Measurements from ENCODE around the gene SLC25A46.
"Not testable (repeated sequence)": the region's sequence is repeated elsewhere in the genome, so short reads cannot be mapped to it uniquely, and the experiment has no call there.

SLC25A46 gene

DNA sequence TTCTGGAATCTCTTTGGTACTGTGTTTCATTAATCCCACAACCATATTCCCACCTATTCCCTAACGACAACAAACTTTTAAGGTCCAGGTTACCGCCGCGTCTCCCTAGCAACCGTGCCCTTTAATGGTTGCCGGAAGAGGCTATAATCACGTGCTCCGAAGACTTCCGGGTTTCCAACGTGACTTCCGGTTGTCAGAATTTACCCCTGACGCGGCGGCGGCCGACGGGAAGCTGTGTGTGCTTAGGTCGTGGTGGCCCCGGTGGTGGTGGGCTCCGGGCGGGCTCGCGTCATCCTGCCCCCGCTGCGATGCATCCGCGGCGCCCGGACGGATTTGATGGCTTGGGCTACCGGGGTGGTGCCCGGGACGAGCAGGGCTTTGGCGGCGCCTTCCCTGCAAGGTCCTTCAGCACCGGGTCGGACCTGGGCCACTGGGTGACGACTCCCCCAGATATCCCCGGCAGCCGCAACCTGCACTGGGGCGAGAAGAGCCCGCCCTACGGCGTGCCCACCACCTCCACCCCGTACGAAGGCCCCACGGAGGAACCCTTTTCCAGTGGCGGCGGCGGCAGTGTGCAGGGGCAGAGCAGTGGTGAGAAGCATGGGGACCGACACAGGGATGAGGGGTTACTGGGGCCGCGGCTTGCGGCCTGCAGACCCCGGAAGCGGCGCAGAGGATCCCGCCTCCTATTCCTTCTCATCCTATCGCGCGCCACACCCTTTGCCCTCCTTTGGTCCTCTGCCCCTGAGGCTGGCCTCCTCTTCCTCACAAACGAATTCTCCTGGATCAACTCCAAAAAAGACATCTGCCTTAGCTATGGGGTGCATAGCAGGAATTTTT, at the start of gene SLC25A46:
TSS of gene SLC25A46 (plus strand) at position 196 of the 840 bp plus-strand sequence. CDS start at position 309, 113 bp downstream.
- Histone ChIP-seq H3K4me1 (ENCODE audit: control insufficient read depth, low read length) (peaks cover 32% of the 10 kb centered on the region), H3K4me3 (ENCODE audit: low read length) (peak within 1 kb of the TSS; percentile 83), H3K9me3 (ENCODE audit: control insufficient read depth, insufficient read depth, low read length) (no peaks in the 10 kb centered on the region), H3K36me3 (ENCODE audit: control insufficient read depth, low read length) (peaks cover 23% of the 10 kb centered on the region), H3K27me3 (ENCODE audit: control insufficient read depth, low read length) (no peaks in the 10 kb centered on the region), H3K27ac (ENCODE audit: low read depth, low read length) (peak within 1 kb of the TSS; percentile 52), H3F3A (ENCODE audit: control insufficient read depth, insufficient read depth) (no peaks in the 10 kb centered on the region), H3K9me2 (replicated peaks; ENCODE audit: control insufficient read depth, low read length) (no peaks in the 10 kb centered on the region), H4K20me1 (ENCODE audit: control insufficient read depth, insufficient read depth, low read depth, low read length) (peaks cover 6% of the 10 kb centered on the region; the same call in 1 of the 2 replicates), H3K79me2 (ENCODE audit: control insufficient read depth, low read length) (peaks cover 44% of the 10 kb centered on the region), H3K4me2 (ENCODE audit: low read length) (peak within 1 kb of the TSS; percentile 91)
- TF ChIP-seq, protein P1, sequence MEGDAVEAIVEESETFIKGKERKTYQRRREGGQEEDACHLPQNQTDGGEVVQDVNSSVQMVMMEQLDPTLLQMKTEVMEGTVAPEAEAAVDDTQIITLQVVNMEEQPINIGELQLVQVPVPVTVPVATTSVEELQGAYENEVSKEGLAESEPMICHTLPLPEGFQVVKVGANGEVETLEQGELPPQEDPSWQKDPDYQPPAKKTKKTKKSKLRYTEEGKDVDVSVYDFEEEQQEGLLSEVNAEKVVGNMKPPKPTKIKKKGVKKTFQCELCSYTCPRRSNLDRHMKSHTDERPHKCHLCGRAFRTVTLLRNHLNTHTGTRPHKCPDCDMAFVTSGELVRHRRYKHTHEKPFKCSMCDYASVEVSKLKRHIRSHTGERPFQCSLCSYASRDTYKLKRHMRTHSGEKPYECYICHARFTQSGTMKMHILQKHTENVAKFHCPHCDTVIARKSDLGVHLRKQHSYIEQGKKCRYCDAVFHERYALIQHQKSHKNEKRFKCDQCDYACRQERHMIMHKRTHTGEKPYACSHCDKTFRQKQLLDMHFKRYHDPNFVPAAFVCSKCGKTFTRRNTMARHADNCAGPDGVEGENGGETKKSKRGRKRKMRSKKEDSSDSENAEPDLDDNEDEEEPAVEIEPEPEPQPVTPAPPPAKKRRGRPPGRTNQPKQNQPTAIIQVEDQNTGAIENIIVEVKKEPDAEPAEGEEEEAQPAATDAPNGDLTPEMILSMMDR (IDR thresholded peaks at IDR 0.05; ENCODE audit: low read depth, low read length, poor library complexity, severe bottlenecking): no peak
- TF ChIP-seq EZH2phosphoT487 (IDR thresholded peaks at IDR 0.05; ENCODE audit: borderline replicate concordance, low read length): no peak

- H3K4me3 ChIP-seq (ENCODE audit: low read length); H3K27ac ChIP-seq (ENCODE audit: low read depth, low read length); H3K27me3 ChIP-seq (ENCODE audit: control insufficient read depth, low read length); H3K36me3 ChIP-seq (ENCODE audit: control insufficient read depth, low read length); H3K4me1 ChIP-seq (ENCODE audit: control insufficient read depth, low read length); H3F3A ChIP-seq (ENCODE audit: control insufficient read depth, insufficient read depth); H3K9me3 ChIP-seq (ENCODE audit: control insufficient read depth, insufficient read depth, low read length); H4K20me1 ChIP-seq (ENCODE audit: control insufficient read depth, insufficient read depth, low read depth, low read length); H3K9me2 ChIP-seq (replicated peaks; ENCODE audit: control insufficient read depth, low read length); H3K79me2 ChIP-seq (ENCODE audit: control insufficient read depth, low read length); H3K4me2 ChIP-seq (ENCODE audit: low read length): not testable (repeated sequence)
Measured at GRCh38 chr5:110690587-110690986, 48.2 kb upstream of the SLC25A46 start.

GRCh38 chr5:110692669-110693068, 46.1 kb upstream of the SLC25A46 start:
- H3K4me2 ChIP-seq (ENCODE audit: low read length); H3K36me3 ChIP-seq (ENCODE audit: control insufficient read depth, low read length); H3K9me3 ChIP-seq (ENCODE audit: control insufficient read depth, insufficient read depth, low read length); H3K27ac ChIP-seq (ENCODE audit: low read depth, low read length); H3K27me3 ChIP-seq (ENCODE audit: control insufficient read depth, low read length); H3K79me2 ChIP-seq (ENCODE audit: control insufficient read depth, low read length); H3K4me3 ChIP-seq (ENCODE audit: low read length); H3F3A ChIP-seq (ENCODE audit: control insufficient read depth, insufficient read depth); H4K20me1 ChIP-seq (ENCODE audit: control insufficient read depth, insufficient read depth, low read depth, low read length); H3K9me2 ChIP-seq (replicated peaks; ENCODE audit: control insufficient read depth, low read length); H3K4me1 ChIP-seq (ENCODE audit: control insufficient read depth, low read length): not testable (repeated sequence)

DNA sequence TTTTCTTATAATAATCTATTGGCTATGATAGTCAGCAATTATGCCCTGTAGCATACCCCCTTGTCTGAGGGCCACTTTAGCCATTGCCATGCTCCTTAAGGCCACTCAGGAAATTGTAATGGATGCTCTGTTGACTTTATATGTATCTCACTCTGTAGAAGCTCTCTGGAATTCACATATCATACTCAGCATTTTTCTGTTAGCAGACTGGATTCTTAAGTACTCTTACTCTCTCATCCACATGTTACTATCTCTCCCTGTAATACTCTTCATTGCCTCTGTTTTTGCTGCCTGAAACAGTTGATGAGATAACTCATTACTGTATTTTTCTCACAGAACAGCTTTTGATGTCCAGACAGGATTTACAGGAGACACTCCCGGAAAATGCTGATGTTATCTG, 36.5 kb upstream of the SLC25A46 start:
- H3K9me3 ChIP-seq (ENCODE audit: control insufficient read depth, insufficient read depth, low read length): no peaks in the 10 kb centered on the region
- H3K79me2 ChIP-seq (ENCODE audit: control insufficient read depth, low read length): no peaks in the 10 kb centered on the region
- TF ChIP-seq, protein P1 (IDR thresholded peaks at IDR 0.05; ENCODE audit: low read depth, low read length, poor library complexity, severe bottlenecking): no peak
- TF ChIP-seq EZH2phosphoT487 (IDR thresholded peaks at IDR 0.05; ENCODE audit: borderline replicate concordance, low read length): no peak
- no peaks in the 10 kb centered on the region for H3F3A ChIP-seq (ENCODE audit: control insufficient read depth, insufficient read depth)
- H3K36me3 ChIP-seq (ENCODE audit: control insufficient read depth, low read length): no peaks in the 10 kb centered on the region
- no peaks in the 10 kb centered on the region for H3K4me1 ChIP-seq (ENCODE audit: control insufficient read depth, low read length)
- H3K27me3 ChIP-seq (ENCODE audit: control insufficient read depth, low read length): no peaks in the 10 kb centered on the region
- no peaks in the 10 kb centered on the region for H3K9me2 ChIP-seq (replicated peaks; ENCODE audit: control insufficient read depth, low read length)
- no peak overlapping the region for H3K4me3 ChIP-seq (ENCODE audit: low read length)
- H4K20me1 ChIP-seq (ENCODE audit: control insufficient read depth, insufficient read depth, low read depth, low read length): no peaks in the 10 kb centered on the region
- no peak overlapping the region for H3K4me2 ChIP-seq (ENCODE audit: low read length)
- no peak overlapping the region for H3K27ac ChIP-seq (ENCODE audit: low read depth, low read length)
